KOPT-K1 (cell line): ENCODE results near the gene UBE3C.
A peak's percentile ranks its signal among the peaks of the same experiment; 100 is the strongest.
"Not testable (repeated sequence)": the region's sequence is repeated elsewhere in the genome, so short reads cannot be mapped to it uniquely, and the experiment has no call there.

Experiments
- H3K27ac ChIP-seq: fragments of 200-600 bp; sonication (generic); 2 replicates; pipeline ENCODE4 v1.5.1; 2016; ENCODE audit warnings: antibody characterized with exemption, mild to moderate bottlenecking, low read depth, low read length; ENCODE audit not compliant: poor library complexity, severe bottlenecking
- H3K36me3 ChIP-seq: fragments of 200-600 bp; sonication (generic); 2 replicates; pipeline ENCODE4 v1.5.1; 2017; ENCODE audit warnings: antibody characterized with exemption, mild to moderate bottlenecking, low read length, moderate library complexity; ENCODE audit not compliant: insufficient read depth
- H3K9me3 ChIP-seq: fragments of 200-600 bp; sonication (generic); 2 replicates; pipeline ENCODE4 v1.5.1; 2017; ENCODE audit warnings: antibody characterized with exemption, low read length, mild to moderate bottlenecking; ENCODE audit not compliant: insufficient read depth, poor library complexity, severe bottlenecking

The UBE3C gene

GRCh38 chr7:157273208-157274093 is 134.7 kb downstream of the UBE3C start:
- Histone ChIP-seq H3K36me3 (peaks cover 38% of the 10 kb centered on the region), H3K27ac (no peak overlapping the region), H3K9me3 (no peaks in the 10 kb centered on the region)

- peaks cover 33% of the 10 kb centered on the region for H3K36me3 ChIP-seq
- H3K27ac ChIP-seq, H3K9me3 ChIP-seq: not testable (repeated sequence)
Observed at GRCh38 chr7:157274094-157274634, 135.4 kb downstream of the UBE3C start.

- H3K9me3 ChIP-seq = no peaks in the 10 kb centered on the region
- H3K27ac ChIP-seq = no peak overlapping the region
- H3K36me3 ChIP-seq = peaks cover 24% of the 10 kb centered on the region
Observed at GRCh38 chr7:157274991-157275427, 136.3 kb downstream of the UBE3C start.

GRCh38 chr7:157276091-157276561 is 137.4 kb downstream of the UBE3C start:
- Histone ChIP-seq H3K36me3 (peaks cover 13% of the 10 kb centered on the region; the same call in 1 of the 2 replicates), H3K27ac (no peak overlapping the region), H3K9me3 (no peaks in the 10 kb centered on the region)

- peak overlapping the region; percentile 26 for H3K27ac ChIP-seq
- peaks cover 5% of the 10 kb centered on the region; the same call in 1 of the 2 replicates for H3K36me3 ChIP-seq
- no peaks in the 10 kb centered on the region for H3K9me3 ChIP-seq
Observed at GRCh38 chr7:157276731-157277562, 138.2 kb downstream of the UBE3C start.

- not testable (repeated sequence) for H3K36me3 ChIP-seq, H3K9me3 ChIP-seq, H3K27ac ChIP-seq
Observed at GRCh38 chr7:157277568-157277967, 138.8 kb downstream of the UBE3C start.

- no peak overlapping the region for H3K27ac ChIP-seq
- H3K9me3 ChIP-seq = no peaks in the 10 kb centered on the region
- H3K36me3 ChIP-seq = no peaks in the 10 kb centered on the region
Observed at GRCh38 chr7:157278167-157278790, 139.6 kb downstream of the UBE3C start.

GRCh38 chr7:157278791-157279724 is 140.3 kb downstream of the UBE3C start:
- no peaks in the 10 kb centered on the region for H3K36me3 ChIP-seq
- peaks cover 3% of the 10 kb centered on the region for H3K9me3 ChIP-seq
- H3K27ac ChIP-seq = no peak overlapping the region

GRCh38 chr7:157279741-157280215 is 141.1 kb downstream of the UBE3C start:
- Histone ChIP-seq H3K36me3 (no peaks in the 10 kb centered on the region), H3K9me3 (peaks cover 10% of the 10 kb centered on the region), H3K27ac (no peak overlapping the region)

- H3K36me3 ChIP-seq = no peaks in the 10 kb centered on the region
- H3K9me3 ChIP-seq = peaks cover 15% of the 10 kb centered on the region
- H3K27ac ChIP-seq = no peak overlapping the region
Observed at GRCh38 chr7:157280216-157280841, 141.6 kb downstream of the UBE3C start.

GRCh38 chr7:157281221-157281998 is 142.7 kb downstream of the UBE3C start:
- Histone ChIP-seq H3K27ac (no peak overlapping the region), H3K9me3 (peaks cover 15% of the 10 kb centered on the region), H3K36me3 (no peaks in the 10 kb centered on the region)

- H3K27ac ChIP-seq = no peak overlapping the region
- peaks cover 15% of the 10 kb centered on the region for H3K9me3 ChIP-seq
- H3K36me3 ChIP-seq = no peaks in the 10 kb centered on the region
Observed at GRCh38 chr7:157282141-157282801, 143.5 kb downstream of the UBE3C start.
